ENCODE data around the gene HIVEP3.

GRCh38 chr1:41712695-41713094, 206.0 kb downstream of the HIVEP3 start:
- TF ChIP-seq CTCF (IDR thresholded peaks at IDR 0.05) (no peak), POLR2A (IDR thresholded peaks at IDR 0.05) (no peak)
